Kidney tubule cell (primary cell): ENCODE measurements around the gene VWF.

Experiments
- DNase-seq: peaks from one replicate; pipeline ENCODE4 v3.0.0-alpha.2; 2018; ENCODE audit warnings: low spot score

Gene VWF

GRCh38 chr12:5912437-5913334 lies 211.8 kb downstream of the VWF start:
- no peak for DNase-seq

GRCh38 chr12:5912011-5912410 lies 212.5 kb downstream of the VWF start:
- no peak for DNase-seq

DNA sequence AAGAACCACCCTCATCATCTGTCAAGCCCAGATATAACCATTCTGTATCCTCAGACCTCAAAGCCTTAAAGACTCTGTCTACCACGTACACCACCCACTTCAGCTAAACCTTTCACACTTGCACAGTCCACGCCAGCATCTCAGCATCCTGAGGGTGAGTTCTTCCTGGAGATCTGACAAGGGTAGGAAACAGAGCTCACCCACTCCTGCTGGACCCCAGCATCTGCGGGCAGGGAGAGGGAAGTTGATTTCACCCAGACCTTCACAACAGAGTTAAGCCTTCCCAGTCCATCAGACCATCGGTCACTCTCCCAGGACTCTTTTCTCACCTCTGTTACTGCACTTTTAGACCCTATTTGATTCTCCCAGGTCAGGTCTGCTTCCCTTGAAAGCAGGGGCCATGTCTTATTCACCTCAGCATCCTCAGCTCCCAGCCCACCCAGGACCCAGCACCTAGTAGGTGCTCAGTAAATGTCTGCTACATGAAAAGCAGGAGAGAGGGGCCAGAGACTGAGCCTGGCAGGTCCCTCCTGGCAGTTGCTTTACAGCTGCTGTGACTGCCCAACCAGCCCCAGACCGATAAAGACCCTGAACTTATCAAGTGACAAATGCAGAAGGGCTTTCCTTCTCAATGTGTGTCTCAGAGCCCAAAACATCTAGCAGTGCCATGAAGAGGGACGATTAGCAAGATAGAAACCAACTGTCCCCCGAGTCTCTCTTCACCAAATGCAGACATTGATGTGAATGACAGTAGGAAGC lies 213.5 kb downstream of the VWF start:
- no peak for DNase-seq

DNA sequence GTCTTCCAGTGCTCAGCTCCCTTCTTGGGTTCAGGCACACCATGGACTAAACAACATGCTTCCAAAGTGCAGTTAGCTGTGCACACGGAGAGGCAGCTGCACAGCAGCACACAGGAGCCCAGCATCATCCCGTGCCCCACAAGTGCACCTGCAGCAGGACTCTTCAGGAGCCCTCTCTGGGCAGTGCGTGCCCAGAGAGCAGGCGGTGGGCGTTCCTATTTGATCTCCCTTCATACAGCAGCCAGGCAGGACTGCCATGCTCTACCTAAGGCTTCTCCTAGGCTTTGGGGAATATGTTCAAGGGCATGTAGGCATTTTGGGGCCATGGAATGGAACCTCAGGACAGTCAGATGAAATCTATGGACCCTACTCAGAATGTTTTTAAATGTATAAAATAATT lies 214.9 kb downstream of the VWF start:
- DNase-seq: no peak

GRCh38 chr12:5908251-5908650 lies 216.2 kb downstream of the VWF start:
- DNase-seq: no peak

GRCh38 chr12:5907807-5908206 lies 216.7 kb downstream of the VWF start:
- no peak for DNase-seq

GRCh38 chr12:5905757-5906156 lies 218.7 kb downstream of the VWF start:
- DNase-seq: no peak

GRCh38 chr12:5904969-5905368 lies 219.5 kb downstream of the VWF start:
- no peak for DNase-seq

GRCh38 chr12:5904441-5904840 lies 220.0 kb downstream of the VWF start:
- no peak for DNase-seq

- no peak for DNase-seq
These were observed 221.7 kb downstream of the VWF start for GRCh38 chr12:5902736-5903135.

GRCh38 chr12:5901416-5901815 lies 223.1 kb downstream of the VWF start:
- no peak for DNase-seq

GRCh38 chr12:5900533-5901205 lies 223.8 kb downstream of the VWF start:
- DNase-seq: no peak

DNA sequence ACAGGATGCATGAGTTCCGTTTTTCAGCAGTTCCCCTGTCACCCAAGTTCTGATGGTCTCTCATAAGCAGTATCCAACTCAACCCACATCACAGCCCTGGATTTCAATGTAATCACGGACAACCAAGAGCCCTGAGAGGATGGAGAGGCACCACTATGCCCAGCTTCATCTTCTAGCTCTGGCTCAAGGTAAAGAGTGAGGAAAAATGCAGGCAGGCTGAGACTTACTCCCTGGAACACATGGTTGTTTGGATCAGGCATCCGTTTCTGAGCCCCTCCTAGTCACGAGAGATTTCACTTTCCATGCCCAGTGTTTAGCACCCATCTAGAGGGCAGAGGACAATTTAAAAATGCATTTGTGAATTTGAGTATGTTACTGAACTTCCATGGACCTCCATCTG lies 224.4 kb downstream of the VWF start:
- DNase-seq: no peak

GRCh38 chr12:5899675-5900074 lies 224.8 kb downstream of the VWF start:
- no peak for DNase-seq

- DNase-seq: no peak
These were observed 225.6 kb downstream of the VWF start for GRCh38 chr12:5898874-5899273.
